AG04449 (cell line): ENCODE results near the gene OR5I1.
"Not testable (repeated sequence)": the region's sequence is repeated elsewhere in the genome, so short reads cannot be mapped to it uniquely, and the experiment has no call there.

Source experiments
- CTCF ChIA-PET: fragments of 350-600 bp; formaldehyde crosslinking; extraction: SDS; loops from one replicate; lab custom pipeline; 2021; ENCODE audit warnings: antibody characterized with exemption; lab: Yijun Ruan, JAX
- POLR2A ChIA-PET: fragments of 400-600, 350-600 bp; formaldehyde crosslinking; extraction: SDS; loops from one replicate; lab custom pipeline; 2020; ENCODE audit warnings: antibody characterized with exemption, inconsistent platforms; lab: Yijun Ruan, JAX
- DNase-seq: peaks from one replicate; pipeline ENCODE4 v3.0.0-alpha.2; 2010; ENCODE audit warnings: low read depth, low spot score
- H3K4me3 ChIP-seq: 2 replicates; pipeline ENCODE4 v1.5.1; 2011; ENCODE audit warnings: low read depth, mild to moderate bottlenecking, control low read depth, low read length
- TF ChIP-seq, protein P1 (sequence below): IDR thresholded peaks from one replicate; pipeline ENCODE4 v1.5.1; 2011; ENCODE audit warnings: mild to moderate bottlenecking, moderate library complexity, low read length, control low read depth, inconsistent platforms; ENCODE audit not compliant: insufficient read depth; ENCODE audit errors: missing control alignments

OR5I1 gene

DNA sequence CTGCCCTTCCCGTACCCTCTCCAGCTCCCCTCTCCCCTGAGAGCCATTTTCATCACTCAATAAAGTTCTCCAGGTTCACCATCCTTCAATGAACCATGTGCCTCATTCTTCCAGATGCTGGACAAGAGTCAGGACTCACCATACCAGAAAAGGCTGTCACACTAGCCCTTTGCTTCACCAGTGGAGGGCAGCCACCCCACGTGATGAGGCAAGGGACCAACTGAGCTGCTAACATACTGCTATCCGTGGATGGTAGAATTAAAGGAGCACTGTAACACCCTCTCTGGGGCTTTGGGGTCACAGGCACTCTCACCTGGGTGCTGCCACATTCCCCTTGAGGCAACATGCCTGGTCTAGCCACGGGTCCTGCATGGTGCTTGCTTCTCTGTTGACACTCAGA lies 13.1 kb upstream of the OR5I1 start:
- TF ChIP-seq, protein P1, sequence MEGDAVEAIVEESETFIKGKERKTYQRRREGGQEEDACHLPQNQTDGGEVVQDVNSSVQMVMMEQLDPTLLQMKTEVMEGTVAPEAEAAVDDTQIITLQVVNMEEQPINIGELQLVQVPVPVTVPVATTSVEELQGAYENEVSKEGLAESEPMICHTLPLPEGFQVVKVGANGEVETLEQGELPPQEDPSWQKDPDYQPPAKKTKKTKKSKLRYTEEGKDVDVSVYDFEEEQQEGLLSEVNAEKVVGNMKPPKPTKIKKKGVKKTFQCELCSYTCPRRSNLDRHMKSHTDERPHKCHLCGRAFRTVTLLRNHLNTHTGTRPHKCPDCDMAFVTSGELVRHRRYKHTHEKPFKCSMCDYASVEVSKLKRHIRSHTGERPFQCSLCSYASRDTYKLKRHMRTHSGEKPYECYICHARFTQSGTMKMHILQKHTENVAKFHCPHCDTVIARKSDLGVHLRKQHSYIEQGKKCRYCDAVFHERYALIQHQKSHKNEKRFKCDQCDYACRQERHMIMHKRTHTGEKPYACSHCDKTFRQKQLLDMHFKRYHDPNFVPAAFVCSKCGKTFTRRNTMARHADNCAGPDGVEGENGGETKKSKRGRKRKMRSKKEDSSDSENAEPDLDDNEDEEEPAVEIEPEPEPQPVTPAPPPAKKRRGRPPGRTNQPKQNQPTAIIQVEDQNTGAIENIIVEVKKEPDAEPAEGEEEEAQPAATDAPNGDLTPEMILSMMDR: no peak
- CTCF ChIA-PET: no interaction called here
- no peak overlapping the region for H3K4me3 ChIP-seq
- POLR2A ChIA-PET: no interaction called here
- no peak for DNase-seq

DNA sequence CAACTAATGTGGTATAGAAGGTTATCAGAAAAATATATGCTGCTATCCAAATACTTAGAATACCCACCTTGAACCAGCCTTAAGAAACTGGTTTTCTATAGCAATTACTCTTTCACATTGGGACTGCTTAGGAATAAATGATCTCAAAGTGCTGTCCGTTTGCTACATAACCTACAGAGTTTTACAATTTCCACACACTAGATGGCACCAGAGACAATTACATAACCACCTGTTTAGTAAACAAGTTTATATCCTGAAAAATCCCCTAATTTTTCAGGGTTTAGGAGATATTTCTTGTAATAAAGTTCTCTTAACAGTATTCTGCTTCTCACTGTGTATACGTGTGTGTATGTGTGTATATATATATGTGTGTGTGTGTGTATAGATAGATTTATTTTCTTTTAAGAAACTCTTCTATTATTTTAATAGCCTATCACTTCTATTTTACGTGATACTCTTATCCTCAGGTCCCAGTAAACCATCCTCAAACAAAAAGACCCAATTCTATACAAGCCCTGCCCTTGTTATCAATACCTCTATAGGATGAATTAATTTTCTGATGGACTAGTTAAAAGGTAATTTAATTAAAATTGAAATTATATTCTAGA lies 6.7 kb upstream of the OR5I1 start:
- CTCF ChIA-PET: no interaction called here
- H3K4me3 ChIP-seq: no peak overlapping the region
- TF ChIP-seq, protein P1: no peak
- POLR2A ChIA-PET: no interaction called here
- DNase-seq: no peak

DNA sequence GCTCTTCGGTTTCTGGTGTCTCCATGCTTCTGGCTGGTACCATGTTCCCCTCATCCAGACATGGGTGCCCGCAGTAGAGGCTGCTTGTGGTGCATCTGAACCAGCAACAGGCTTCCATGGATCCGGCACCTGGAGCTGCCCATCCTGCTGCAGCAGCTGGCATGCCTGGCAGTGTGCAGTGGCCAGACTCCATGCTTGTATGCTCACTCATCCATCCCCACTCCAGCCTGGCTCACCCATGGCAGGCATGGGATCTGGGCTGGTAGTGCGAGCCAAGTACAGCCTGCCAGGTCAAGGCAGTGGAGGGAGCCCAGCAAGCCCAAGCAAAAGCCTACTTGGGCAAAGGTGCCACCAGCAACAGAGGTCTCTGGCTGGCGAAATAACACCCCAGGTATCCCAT lies 15.7 kb downstream of the OR5I1 start:
- no peak for DNase-seq
- ChIA-PET POLR2A (no interaction called here), CTCF (no interaction called here)
- H3K4me3 ChIP-seq: no peak overlapping the region
- TF ChIP-seq, protein P1: no peak

DNA sequence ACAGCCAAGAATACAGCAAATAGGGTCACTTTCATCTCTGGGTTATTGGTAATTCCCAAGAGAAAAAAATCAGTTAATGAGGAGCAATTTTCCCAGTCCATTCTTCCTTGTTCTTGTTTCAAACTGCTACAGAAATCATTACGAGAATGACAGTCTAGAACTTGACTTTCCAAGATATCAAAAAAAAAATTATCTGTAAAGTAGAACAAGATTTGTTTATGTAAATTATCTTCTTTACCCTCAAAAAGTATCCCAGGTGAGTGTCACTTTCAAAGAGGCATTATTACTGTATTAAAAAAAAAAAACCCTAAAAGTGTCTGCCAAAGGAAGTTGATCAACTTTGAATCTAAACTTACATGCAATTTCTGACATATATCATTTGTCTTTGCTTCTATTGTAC lies 21.7 kb downstream of the OR5I1 start, which contains the start of gene OR5W2:
OR5W2 (minus strand) TSS at position 101 of the 400 bp plus-strand sequence; CDS start at position 101, 0 bp downstream.
- TF ChIP-seq, protein P1: no peak
- CTCF ChIA-PET: no interaction called here
- H3K4me3 ChIP-seq: no peak within 1 kb of the TSS
- POLR2A ChIA-PET: no interaction called here
- DNase-seq: no peak

DNA sequence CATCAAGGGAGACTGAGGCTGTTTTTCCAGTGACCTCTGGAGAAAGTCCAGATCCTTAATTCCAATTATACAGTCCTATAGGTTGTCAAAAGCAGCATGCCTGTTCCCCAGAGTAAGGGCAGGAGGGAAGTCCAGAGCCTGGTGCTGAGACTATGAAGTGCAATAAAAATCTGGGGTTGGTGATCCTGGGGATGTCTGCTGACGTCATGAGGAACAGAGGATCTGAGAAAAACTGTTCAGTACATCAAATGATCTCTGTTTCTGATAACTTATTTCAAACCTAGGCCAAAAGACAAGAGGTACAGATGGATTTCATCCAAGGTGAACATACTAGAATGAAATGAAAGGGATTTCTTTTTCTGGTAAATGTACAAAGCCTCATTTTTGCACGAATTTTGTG lies 33.9 kb downstream of the OR5I1 start:
- H3K4me3 ChIP-seq: no peak overlapping the region
- ChIA-PET POLR2A (no interaction called here), CTCF (no interaction called here)
- TF ChIP-seq, protein P1: no peak
- DNase-seq: no peak

DNA sequence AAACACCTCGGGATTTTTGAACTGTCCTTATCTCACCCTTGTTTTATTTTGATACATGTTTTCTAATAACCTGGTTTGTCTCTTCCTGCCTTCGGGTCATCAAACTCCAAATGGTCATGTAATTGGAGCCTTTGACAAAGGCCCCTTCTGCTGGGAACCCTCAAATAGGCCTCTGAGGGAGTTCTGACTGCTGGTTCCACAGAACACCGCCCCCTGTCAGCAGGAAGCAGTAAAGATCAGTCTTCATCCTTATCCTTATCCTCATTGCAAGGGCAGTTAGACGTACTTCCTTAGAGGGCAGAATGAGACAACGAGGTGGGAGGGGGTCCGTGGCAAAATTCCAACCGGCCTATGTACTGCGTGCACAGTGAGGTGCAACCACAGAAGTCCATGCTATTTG lies 41.0 kb downstream of the OR5I1 start:
- TF ChIP-seq, protein P1: no peak
- ChIA-PET POLR2A (no interaction called here), CTCF (no interaction called here)
- DNase-seq: no peak
- H3K4me3 ChIP-seq: no peak overlapping the region

DNA sequence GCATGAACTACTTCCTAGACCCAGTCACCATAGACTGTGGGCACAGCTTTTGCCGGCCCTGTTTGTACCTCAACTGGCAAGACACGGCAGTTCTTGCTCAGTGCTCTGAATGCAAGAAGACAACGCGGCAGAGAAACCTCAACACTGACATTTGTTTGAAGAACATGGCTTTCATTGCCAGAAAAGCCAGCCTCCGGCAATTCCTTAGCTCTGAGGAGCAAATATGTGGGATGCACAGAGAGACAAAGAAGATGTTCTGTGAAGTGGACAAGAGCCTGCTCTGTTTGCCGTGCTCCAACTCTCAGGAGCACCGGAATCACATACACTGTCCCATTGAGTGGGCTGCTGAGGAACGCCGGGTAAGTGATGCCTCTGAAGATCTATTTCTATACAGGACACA lies 50.7 kb downstream of the OR5I1 start:
- CTCF ChIA-PET, H3K4me3 ChIP-seq, POLR2A ChIA-PET, DNase-seq: not testable (repeated sequence)
